Upper lobe of left lung (tissue), 6 donors: ENCODE data around the gene KRTAP19-8. TPM values are rescaled to one million over a fixed set of nuclear protein-coding genes. Genes with fewer than 3 reads are reported as not detected.

Source experiments
- ATAC-seq, 2 donors: fragments of 200-7000 bp; cut with Tn5 transposase; one replicate each; pipeline ENCODE4 v1.9.1; 2022; ENCODE audit warnings: mild to moderate bottlenecking in 2 of 2, moderate library complexity in 2 of 2; ENCODE audit not compliant: low FRiP score in 2 of 2
- DNase-seq, 2 donors: peaks; one replicate each; pipeline ENCODE4 v3.0.0-alpha.2; 2019 to 2020
- H3K27ac ChIP-seq, 4 donors: fragments of 200-600 bp; sonication (generic); one replicate each; pipeline ENCODE4 v1.5.1; 2016 to 2019
- H3K27me3 ChIP-seq, 4 donors: fragments of 200-600 bp; sonication (generic); one replicate each; pipeline ENCODE4 v1.5.1; 2017 to 2019
- H3K36me3 ChIP-seq, 4 donors: fragments of 200-600 bp; sonication (generic); one replicate each; pipeline ENCODE4 v1.5.1; 2016 to 2019
- H3K4me1 ChIP-seq, 4 donors: fragments of 200-600 bp; sonication (generic); one replicate each; pipeline ENCODE4 v1.5.1; 2018 to 2019
- H3K4me3 ChIP-seq, 4 donors: fragments of 200-600 bp; sonication (generic); one replicate each; pipeline ENCODE4 v1.5.1; 2017 to 2019; ENCODE audit warnings: mild to moderate bottlenecking in 2 of 4, moderate library complexity in 1 of 4
- H3K9me3 ChIP-seq, 4 donors: fragments of 200-600 bp; sonication (generic); one replicate each; pipeline ENCODE4 v1.5.1; 2018 to 2019
- EP300 ChIP-seq, 4 donors: sonication (generic); formaldehyde crosslinking; IDR thresholded peaks; one replicate each; pipeline ENCODE4 v1.5.1; 2017; ENCODE audit warnings: antibody characterized with exemption in 4 of 4, control low read depth in 2 of 4
- POLR2A ChIP-seq, 4 donors: fragments of 450-650 bp; IDR thresholded peaks; one replicate each; pipeline ENCODE4 v1.5.1; 2016 to 2017; ENCODE audit warnings: antibody characterized with exemption in 4 of 4, mild to moderate bottlenecking in 2 of 4
- POLR2AphosphoS5 ChIP-seq, 2 donors: sonication (generic); formaldehyde crosslinking; IDR thresholded peaks; one replicate each; pipeline ENCODE4 v1.5.1; 2017; ENCODE audit warnings: antibody characterized with exemption in 2 of 2
- whole genome bisulfite sequencing, 2 donors: methylation state at CpG; one replicate each; pipeline ENCODE4 v1.1.5; 2017 to 2018; 5-methylcytosine and 5-hydroxymethylcytosine counted together
- total RNA-seq, 6 donors: library from RNA; depleted of rRNA in 4 of 6; stranded (reverse); fragments of >200 nt in 4 of 6; gene quantifications; one replicate each; pipeline versions ENCODE4 v1.1.0 to v1.2.1, GENCODE V29; 2016 to 2021
- TF ChIP-seq, protein P1 (sequence below), 6 experiments: fragments of 450-650 bp in 4 of 6; fragments of 200-600 bp in 2 of 6; sonication (generic) in 2 of 6; IDR thresholded peaks; one replicate each; pipeline ENCODE4 v1.5.1; 2016 to 2019; ENCODE audit warnings: antibody characterized with exemption in 6 of 6
- donor health status: DM: no; HTN: no; CAD: no; lungs with moderate emphysema.
- donor health status: DM: no; HTN: yes; CAD: no; lungs with severe emphysema.

Gene KRTAP19-8, protein sequence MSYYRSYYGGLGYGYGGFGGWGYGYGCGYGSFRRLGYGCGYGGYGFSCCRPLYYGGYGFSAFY
- total RNA-seq, result 10 to 100 TPM in 1 of 6 donors, not detected in 5; 10.0 TPM

DNA sequence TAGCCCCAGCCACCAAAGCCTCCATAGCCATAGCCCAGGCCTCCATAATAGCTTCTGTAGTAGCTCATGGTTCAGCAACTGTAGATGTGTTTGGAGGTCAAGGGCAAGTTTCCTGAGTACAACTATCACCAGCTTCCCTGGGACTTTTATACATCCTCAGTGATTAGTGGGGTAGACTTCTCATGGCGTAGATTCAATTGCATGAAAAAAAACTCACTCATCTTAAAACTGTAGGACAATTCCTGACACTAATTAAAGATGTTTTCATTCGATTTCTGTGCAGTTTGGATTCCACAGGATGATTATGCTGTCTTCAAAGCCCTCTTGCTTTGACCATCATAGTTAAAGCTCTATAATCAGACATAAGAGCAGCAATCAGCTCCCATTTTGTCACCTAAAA, at the start of gene KRTAP19-8:
Gene KRTAP19-8, minus strand, starts transcription at position 101 of the 400 bp plus-strand sequence. Its CDS starts 33 bp downstream, at position 68.
- WGBS, 2 donors, result 78 to 81% methylated on average over 2 of the region's 2 CpGs
- H3K27ac ChIP-seq, result no peak within 1 kb of the TSS
- H3K27me3 ChIP-seq, result no peaks in the 10 kb centered on the region
- TF ChIP-seq EP300 (IDR thresholded peaks at IDR 0.05) (no peak), POLR2AphosphoS5 (IDR thresholded peaks at IDR 0.05) (no peak), POLR2A (IDR thresholded peaks at IDR 0.05) (no peak)
- TF ChIP-seq, protein P1, sequence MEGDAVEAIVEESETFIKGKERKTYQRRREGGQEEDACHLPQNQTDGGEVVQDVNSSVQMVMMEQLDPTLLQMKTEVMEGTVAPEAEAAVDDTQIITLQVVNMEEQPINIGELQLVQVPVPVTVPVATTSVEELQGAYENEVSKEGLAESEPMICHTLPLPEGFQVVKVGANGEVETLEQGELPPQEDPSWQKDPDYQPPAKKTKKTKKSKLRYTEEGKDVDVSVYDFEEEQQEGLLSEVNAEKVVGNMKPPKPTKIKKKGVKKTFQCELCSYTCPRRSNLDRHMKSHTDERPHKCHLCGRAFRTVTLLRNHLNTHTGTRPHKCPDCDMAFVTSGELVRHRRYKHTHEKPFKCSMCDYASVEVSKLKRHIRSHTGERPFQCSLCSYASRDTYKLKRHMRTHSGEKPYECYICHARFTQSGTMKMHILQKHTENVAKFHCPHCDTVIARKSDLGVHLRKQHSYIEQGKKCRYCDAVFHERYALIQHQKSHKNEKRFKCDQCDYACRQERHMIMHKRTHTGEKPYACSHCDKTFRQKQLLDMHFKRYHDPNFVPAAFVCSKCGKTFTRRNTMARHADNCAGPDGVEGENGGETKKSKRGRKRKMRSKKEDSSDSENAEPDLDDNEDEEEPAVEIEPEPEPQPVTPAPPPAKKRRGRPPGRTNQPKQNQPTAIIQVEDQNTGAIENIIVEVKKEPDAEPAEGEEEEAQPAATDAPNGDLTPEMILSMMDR (IDR thresholded peaks at IDR 0.05), result no peak
- ATAC-seq (no peak), DNase-seq (no peak)
- no peak within 1 kb of the TSS for H3K4me3 ChIP-seq
- H3K4me1 ChIP-seq, result no peaks in the 10 kb centered on the region
- H3K36me3 ChIP-seq, result no peaks in the 10 kb centered on the region
- no peaks in the 10 kb centered on the region for H3K9me3 ChIP-seq

DNA sequence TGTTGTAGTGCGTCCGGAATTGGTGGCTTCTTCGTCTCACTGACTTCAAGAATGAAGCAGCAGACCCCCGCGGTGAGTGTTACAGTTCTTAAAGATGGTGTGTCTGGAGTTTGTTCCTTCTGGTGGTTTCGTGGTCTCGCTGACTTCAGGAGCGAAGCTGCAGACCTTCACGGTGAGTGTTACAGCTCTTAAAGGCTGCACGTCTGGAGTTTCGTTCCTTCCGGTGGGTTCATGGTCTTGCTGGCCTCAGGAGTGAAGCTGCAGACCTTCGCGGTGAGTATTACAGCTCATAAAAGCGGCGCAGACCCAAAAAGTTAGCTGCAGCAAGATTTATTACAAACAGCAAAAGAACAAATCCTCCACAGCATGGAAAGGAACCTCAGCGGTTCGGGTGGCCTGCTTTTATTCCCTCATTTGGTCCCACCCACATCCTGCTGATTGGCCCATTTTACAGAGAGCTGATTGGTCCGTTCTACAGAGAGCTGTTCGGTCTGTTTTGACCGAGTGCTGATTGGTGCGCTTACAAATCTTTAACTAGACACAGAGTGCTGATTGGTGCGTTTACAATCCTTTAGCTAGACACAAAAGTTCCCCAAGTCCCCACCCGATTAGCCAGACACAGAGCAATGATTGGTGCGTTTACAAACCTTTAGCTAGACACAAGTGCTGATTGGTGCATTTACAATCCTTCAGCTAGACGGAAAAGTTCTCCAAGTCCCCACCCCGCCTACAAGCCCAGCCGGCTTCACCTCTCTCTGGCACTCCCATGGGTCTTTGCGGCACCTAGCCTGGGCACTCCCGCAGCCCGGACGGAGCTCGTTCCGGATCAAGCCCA, 49.6 kb upstream of the KRTAP19-8 start:
- H3K27ac ChIP-seq, result no peak overlapping the region
- H3K36me3 ChIP-seq, result no peaks in the 10 kb centered on the region
- 78 to 91% methylated on average over 26 to 31 of the region's 34 CpGs for WGBS, 2 donors
- H3K9me3 ChIP-seq, result no peaks in the 10 kb centered on the region
- no peak for TF ChIP-seq POLR2AphosphoS5 (IDR thresholded peaks at IDR 0.05)
- no peak for TF ChIP-seq EP300 (IDR thresholded peaks at IDR 0.05)
- TF ChIP-seq, protein P1 (IDR thresholded peaks at IDR 0.05), result no peak
- no peak for TF ChIP-seq POLR2A (IDR thresholded peaks at IDR 0.05)
- peaks cover 0 to 4% (median 3%) of the 10 kb centered on the region in 4 donors for H3K4me1 ChIP-seq
- no peak for DNase-seq
- no peak for ATAC-seq
- H3K27me3 ChIP-seq, result no peaks in the 10 kb centered on the region
- no peak overlapping the region for H3K4me3 ChIP-seq

DNA sequence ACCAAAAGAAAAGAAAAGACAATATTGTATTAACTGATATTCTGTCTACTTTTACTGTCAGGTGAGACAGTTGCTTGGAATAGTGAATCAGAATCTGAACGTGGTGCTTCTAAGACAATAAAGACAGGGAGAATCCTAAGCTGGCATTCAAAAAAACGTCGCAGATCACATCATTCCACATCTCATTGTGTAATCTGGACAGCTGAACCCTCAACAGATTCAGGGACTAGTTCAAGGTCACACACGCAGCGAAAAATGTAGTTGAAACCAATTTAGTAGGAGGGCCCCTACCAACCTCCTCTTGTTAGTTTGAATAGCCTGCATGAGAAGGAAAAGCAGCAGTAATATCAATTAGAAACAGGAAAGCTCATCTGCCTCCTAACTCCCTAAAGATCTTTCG, 46.4 kb upstream of the KRTAP19-8 start:
- WGBS, 2 donors, result 85 to 86% methylated on average over 6 of the region's 6 CpGs
- H3K4me3 ChIP-seq, result no peak overlapping the region
- H3K4me1 ChIP-seq, result peaks cover 0 to 4% (median 3%) of the 10 kb centered on the region in 4 donors
- no peak overlapping the region for H3K27ac ChIP-seq
- H3K36me3 ChIP-seq, result no peaks in the 10 kb centered on the region
- H3K27me3 ChIP-seq, result no peaks in the 10 kb centered on the region
- DNase-seq (no peak), ATAC-seq (no peak)
- no peaks in the 10 kb centered on the region for H3K9me3 ChIP-seq
- TF ChIP-seq POLR2AphosphoS5 (IDR thresholded peaks at IDR 0.05) (no peak), EP300 (IDR thresholded peaks at IDR 0.05) (no peak), POLR2A (IDR thresholded peaks at IDR 0.05) (no peak)
- TF ChIP-seq, protein P1 (IDR thresholded peaks at IDR 0.05), result no peak

DNA sequence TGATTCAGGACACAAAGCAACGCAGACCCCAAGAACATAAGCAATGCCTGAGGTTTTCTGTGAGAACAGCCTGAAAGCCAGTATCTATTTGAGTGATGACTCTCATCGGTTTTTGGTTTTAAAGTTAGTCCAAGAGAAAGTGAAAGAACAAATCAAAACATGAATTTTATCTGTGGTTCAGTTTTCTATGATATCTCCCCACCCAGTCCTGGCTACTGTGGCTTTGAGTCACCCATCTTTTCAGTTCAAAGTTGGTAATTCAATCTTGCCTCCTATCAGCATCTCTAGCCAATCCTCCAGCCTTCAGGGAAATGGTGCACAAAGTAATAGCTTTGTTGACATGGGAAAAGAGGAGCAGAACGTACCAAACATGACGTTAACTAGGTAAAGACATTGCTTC, 40.5 kb upstream of the KRTAP19-8 start:
- Histone ChIP-seq H3K4me3 (no peak overlapping the region), H3K27ac (no peak overlapping the region), H3K27me3 (no peaks in the 10 kb centered on the region), H3K36me3 (no peaks in the 10 kb centered on the region), H3K4me1 (no peaks in the 10 kb centered on the region), H3K9me3 (no peaks in the 10 kb centered on the region)
- DNase-seq (no peak), ATAC-seq (peak in 1 of 2 donors; percentile 86)
- TF ChIP-seq POLR2AphosphoS5 (IDR thresholded peaks at IDR 0.05) (no peak), EP300 (IDR thresholded peaks at IDR 0.05) (no peak), POLR2A (IDR thresholded peaks at IDR 0.05) (no peak)
- TF ChIP-seq, protein P1 (IDR thresholded peaks at IDR 0.05), result no peak
- WGBS, 2 donors, result 50 to 57% methylated on average over 4 of the region's 4 CpGs
